HG03108 (cell line): Measurements from ENCODE around the gene RGS10.
"Not testable (repeated sequence)": the region's sequence is repeated elsewhere in the genome, so short reads cannot be mapped to it uniquely, and the experiment has no call there.

Experiments used
- ATAC-seq: cut with Tn5 transposase; IDR thresholded peaks from one replicate; pipeline ENCODE4 v1.9.1; 2021; ENCODE audit warnings: moderate library complexity; ENCODE audit not compliant: unreplicated experiment

The RGS10 gene

GRCh38 chr10:119539359-119539825 is 3.1 kb downstream of the RGS10 start:
- ATAC-seq: no peak

GRCh38 chr10:119538632-119539358 is 3.7 kb downstream of the RGS10 start:
- no peak for ATAC-seq

GRCh38 chr10:119537953-119538630 is 4.4 kb downstream of the RGS10 start:
- ATAC-seq: no peak

GRCh38 chr10:119536508-119537025 is 6.0 kb downstream of the RGS10 start:
- ATAC-seq: no peak

- no peak for ATAC-seq
Measured at GRCh38 chr10:119535837-119536507, 6.5 kb downstream of the RGS10 start.

GRCh38 chr10:119535305-119535704 is 7.2 kb downstream of the RGS10 start:
- no peak for ATAC-seq

- no peak for ATAC-seq
Measured at GRCh38 chr10:119533473-119533872, 9.0 kb downstream of the RGS10 start.

- ATAC-seq: not testable (repeated sequence)
Measured at GRCh38 chr10:119532791-119533190, 9.7 kb downstream of the RGS10 start.

GRCh38 chr10:119532251-119532650 is 10.3 kb downstream of the RGS10 start:
- not testable (repeated sequence) for ATAC-seq

- no peak for ATAC-seq
Measured at GRCh38 chr10:119531067-119531466, 11.5 kb downstream of the RGS10 start.

GRCh38 chr10:119528663-119529237 is 13.8 kb downstream of the RGS10 start:
- not testable (repeated sequence) for ATAC-seq

GRCh38 chr10:119526621-119527592 is 15.6 kb downstream of the RGS10 start:
- no peak for ATAC-seq

GRCh38 chr10:119526149-119526548 is 16.4 kb downstream of the RGS10 start:
- no peak for ATAC-seq

- ATAC-seq: no peak
Measured at GRCh38 chr10:119525116-119525515, 17.4 kb downstream of the RGS10 start.

GRCh38 chr10:119524720-119525070 is 17.8 kb downstream of the RGS10 start:
- no peak for ATAC-seq

- no peak for ATAC-seq
Measured at GRCh38 chr10:119523895-119524719, 18.4 kb downstream of the RGS10 start.

- no peak for ATAC-seq
Measured at GRCh38 chr10:119522747-119523426, 19.6 kb downstream of the RGS10 start.

- ATAC-seq: no peak
Measured at GRCh38 chr10:119521443-119522204, 20.9 kb downstream of the RGS10 start.
